GM18520 (cell line): ENCODE data around the gene NAA38.

Experiments
- ATAC-seq: cut with Tn5 transposase; IDR thresholded peaks from one replicate; pipeline ENCODE4 v1.9.1; 2021; ENCODE audit not compliant: unreplicated experiment

Gene NAA38

DNA sequence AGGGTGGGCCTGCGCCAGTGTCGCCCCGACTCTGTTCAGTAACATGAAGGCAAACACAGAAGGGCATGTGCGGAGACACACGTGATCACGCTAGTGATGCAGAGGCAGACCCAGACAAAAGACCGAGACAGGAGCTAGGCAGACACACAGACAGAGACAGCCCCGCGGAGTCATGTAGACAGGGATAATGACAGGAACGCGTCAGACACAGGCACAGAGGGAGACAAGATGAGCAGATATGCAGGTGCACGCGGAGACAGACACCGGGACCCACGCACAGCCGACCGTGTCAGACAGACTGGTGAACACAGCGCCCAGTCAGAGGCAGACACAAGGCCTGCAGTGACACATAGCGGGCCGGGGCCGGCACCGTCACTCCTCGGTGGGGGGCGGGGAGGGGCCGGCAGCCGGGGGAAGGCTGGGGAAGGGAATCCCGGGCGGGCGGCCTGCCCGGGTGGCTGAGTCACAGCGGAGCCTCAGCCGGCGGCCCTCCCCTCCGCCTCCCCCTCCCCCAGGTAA lies 15.9 kb downstream of the NAA38 start:
- no peak for ATAC-seq

DNA sequence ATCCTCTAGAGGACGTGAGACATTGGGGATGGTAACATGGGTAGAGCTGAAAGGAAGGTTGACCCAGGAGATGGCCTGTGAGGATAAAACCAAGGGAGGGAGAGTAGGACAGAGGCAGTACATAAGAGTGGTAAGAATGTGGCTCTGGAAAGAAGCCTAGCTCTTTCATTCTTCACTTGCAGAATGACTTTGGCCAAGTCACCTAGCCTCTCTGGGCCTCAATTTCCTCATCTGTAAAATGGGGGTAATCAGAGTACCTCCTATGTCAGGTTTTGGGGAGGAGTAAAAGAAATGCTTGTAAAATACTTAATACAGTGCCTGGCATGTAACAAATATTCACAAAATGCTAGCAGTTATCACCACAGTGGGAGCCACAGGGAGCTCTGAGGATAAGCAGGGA lies 16.5 kb downstream of the NAA38 start:
- no peak for ATAC-seq

DNA sequence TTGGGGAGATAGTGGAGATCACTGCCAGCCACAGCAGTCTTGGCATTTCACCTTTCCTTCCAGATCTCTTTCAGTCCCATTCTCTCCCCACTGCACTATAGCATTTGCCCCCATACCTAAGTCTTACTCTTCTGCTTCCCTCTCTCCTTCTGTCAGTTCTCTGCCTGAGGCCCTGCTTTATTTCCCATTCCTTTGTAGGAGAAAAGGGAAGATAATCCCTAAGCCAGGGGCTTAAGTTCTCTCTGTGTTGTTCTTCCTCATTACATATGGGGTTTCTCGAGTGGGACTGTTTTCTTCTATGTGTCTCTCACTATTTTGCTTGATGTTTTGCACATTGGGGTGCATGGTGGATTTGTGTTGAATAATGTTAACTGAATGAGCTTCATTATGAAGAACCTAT lies 16.9 kb downstream of the NAA38 start:
- no peak for ATAC-seq

DNA sequence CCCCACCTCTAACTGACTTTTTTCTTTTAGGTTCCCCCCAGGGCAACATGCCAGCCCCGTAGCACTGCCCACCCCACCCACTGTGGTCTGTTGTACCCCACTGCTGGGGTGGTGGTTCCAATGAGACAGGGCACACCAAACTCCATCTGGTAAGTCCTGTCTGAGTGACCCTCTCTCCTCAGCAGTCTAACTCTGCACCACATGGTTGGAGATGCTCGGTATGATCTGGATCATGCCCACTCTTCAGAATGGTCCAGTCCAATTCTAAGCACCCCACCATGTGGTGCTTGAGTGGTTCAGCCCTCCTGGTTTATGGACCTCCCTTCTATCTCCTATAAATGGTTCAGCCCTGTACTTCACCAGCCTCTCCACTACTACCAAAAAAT lies 17.5 kb downstream of the NAA38 start:
- ATAC-seq: no peak

DNA sequence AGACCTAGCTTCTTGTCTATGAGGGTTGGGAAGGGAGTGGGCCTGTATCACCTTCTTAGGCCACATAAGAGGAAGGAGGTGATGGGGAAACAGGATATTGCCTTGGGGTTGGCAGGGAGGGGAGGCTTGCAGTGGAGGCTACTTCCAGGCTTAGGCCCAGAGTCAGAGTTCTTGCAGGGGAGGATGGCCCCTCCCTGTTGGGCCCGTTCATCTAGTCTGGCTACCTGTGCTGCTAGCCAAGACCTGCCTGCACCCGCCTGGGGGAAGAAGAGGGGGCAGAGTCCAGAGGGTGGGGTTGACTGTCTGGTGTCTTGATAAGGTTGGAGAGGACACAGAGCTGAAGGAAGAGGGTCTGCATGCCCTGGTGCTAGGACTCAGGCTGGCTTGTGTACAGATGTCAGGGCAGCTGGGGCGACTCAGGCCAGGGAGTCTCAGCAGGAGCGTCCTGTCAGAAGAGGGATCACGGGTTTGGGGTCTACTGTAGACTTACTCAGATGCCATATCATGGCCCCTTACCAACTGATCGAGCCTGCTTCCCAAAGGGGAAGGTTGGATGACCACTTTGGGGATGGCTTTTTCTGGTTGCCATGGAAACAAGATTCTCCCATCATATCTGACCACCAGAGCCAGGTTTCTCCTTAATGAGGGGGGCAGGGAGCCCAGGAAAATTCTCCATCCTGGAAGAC lies 18.0 kb downstream of the NAA38 start:
- ATAC-seq: no peak

DNA sequence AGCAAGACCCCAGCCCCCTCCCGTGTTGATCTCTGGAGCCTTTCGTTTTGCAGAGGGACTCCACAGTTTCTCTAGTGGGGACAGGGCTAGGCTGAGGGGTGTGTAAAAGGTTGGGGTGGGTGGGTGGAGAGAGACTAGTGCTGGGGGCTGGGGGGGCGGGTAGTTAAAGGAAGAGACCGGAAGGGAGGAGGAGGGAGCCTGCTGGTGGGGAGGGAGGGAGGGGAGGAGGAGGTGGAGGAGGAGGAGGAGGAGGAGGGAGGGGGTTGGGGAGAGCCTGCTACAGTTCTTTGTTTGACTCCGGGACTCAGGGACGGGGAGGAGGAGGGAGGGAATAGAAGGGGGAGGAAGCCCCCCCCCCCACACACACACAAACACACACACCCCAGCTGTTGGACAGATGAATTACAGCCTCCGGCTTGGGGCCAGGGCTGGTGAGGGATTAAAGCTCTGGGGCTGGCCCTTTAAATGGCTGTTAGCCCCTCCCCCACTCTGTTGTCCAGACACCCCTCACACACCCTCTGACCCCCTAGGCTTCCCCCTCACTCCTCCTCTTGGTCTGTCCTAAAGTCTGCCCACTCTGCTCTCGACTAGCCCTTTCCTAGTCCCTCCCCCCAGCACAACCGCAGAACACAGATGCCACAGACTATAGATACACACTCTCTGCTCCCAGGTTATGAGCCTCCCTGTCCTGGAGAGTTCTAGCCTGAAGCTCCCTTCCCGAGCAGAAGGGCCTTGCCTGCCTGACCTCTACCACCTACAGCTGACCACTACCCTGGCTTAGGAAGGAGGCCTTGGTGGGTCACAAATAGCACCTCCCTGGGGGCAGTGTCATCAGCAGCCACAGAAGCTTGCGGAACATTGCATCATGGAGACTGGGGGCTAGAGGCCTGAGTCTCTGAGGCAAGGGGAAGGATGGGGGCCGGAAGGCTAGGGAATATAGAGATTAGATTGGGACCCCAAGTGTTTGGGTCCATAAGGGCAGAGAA lies 19.0 kb downstream of the NAA38 start:
- ATAC-seq: no peak

DNA sequence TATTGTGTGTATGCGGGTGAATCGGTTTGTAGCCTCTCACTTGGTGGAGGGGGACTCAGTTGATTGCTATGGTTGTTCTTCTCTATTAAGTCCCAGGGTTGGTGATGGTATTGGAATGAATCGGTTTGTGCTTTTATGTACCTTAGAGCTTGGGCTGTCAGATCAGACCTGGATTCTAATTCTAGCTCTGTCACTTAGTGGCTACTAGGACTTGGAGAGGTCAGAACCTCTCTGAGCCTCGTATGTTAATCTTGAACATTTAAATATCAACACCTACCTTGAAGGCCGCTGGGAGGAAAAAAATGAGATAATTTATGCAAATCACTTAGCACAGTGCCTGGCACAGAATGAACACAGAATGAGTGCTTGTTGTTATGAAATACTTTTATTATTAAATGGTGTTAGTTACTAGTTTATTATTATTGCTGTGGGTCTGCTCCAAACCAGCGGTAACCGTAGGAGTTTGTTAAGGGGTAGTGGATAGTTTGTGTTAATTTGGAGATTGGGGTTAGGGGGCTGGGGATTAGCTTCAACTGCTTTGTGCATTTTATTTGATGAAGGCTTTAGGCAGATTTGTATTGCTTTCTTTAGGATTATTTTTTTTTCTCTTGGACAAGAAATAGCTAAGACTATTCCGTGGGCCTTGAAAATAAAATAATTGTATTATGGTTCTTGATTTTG lies 19.8 kb downstream of the NAA38 start:
- no peak for ATAC-seq

DNA sequence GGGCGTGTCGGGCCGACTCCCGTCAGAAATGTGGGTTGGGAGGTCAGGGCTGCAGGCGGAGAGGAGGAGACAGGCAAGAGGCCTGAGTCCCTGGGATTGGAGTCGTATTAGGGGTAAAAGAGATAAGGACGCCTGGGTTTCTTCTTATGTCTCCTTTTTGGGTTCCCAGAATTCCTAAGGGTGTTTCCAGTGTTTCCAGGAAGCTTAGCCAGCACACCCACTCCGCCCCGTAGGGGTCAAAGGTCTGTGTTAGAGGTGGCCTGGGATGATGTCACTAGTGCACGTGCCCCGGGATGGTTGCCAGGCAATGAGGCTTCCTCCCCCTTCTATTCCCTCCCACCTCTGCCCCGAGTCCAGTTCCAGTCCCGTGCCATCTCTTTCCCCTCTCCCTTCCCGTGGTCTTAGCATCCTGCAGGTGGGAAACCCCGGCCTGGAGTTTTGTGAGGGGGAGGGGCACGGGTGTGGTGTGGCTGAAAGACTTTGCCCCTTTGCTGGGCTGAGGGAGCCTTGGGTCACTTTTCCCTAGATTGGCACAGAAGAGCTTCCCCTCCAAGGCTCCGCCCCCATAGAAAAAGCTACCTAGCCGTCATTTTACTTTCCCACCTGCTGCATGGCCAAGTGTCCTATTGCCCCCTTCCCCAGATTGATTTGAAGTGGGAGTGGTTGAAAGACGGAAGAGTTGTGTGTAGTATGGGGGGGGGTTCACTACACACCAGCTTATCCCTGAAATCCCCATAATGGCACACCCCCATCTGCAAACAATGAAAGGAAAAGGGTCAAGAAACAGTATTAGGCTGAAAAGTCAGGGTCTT lies 20.6 kb downstream of the NAA38 start:
- no peak for ATAC-seq

DNA sequence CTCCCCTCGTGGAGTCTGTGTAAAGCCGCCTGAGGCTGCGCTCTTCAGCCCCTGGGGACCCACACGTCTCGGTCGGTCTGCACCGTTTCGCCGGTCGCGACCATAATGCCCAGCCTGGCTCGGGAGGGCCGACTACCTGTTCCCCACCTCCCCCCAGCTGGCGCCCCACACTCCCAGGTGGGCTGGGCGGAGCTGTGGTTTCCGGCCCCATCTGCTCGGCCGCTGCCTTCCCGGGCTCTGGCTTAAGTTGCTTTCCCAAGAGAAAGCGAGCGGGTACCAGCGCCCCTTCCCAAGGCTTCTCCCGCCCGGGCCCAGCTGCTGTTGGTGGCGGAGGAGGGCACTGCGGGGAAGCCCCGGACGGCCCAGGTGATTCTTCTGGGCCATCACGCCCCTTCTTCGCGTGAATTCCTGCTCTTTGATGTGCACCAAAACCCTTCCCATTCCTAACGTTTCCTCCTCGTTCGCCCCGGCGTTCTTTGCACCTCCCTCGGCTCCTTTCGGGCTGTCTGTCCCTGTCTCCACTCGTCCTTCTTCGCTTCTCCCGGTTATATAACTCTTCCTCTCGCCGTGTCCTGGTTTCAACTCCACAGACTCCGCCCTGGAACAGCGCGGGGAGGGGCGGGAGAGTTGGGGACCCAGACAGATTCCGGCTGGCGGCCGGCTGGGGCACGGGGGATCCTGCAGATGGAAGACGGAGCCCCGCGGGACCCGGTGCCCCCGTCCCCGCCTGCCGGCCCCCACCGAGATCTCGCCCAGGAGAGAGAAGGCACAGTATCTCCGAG lies 21.4 kb downstream of the NAA38 start:
- ATAC-seq: peak; percentile 18

DNA sequence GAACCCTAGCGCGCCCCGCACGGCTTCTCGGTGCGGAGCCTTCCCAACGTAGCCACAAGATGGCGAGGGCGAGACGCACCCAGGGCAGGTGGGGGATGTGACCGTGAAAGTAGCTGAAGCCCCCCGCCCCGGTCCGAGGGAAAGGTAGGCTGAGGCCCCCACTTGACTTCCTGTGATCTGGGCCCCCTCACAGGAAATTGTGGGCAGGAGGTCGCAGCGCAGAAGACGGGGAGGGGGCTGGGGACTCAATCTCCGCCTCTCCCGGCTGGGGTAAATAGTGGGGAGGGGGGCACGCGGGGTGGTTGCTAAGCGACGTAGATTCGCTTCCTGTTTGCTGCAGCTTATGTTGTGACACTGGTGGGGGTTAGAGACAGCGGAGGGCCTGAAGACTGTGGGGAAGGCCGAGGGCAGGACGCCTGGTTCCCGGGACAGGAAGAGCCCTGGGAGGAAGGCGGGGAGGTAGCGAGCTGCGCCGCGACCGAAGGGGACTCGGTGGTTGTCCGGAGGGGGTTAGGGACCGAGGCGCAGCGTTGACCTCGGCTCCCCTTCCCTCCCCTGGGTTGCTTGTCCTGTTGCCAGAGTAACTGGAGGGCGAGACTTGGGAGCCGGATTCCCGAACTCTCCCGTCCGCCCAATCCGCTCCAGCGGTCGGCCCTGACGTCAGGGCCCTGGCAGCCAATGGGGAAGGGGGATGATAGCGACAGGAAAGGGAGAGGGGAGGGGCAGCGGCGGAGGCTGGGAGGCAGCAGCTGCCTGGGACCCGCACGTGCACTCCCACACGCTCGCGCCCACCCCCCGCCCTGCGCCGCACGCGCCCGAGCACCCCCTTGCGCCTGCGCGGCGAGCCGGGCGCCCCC lies 22.2 kb downstream of the NAA38 start:
- ATAC-seq: peak; percentile 38

DNA sequence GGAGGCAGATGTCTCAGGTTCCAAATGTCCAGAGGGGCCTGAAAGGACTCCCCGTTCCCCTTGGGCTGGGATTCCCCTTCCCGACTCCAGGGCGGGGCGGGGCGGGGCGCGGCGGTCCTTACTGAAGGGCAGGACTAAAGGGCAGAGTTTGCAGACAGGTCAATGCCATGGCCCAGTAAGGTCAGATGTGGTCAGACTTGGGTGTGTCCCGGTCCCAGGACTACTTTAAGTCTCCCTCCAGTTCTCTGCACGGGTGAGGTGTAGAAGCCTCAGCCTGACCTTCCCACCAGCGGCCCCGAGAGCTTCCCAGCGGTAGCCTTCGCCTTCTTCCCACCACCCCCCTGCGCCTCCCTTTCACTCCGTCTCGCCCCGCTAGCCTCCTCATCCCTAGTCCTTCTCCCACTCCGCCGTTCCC lies 22.8 kb downstream of the NAA38 start:
- ATAC-seq: no peak

DNA sequence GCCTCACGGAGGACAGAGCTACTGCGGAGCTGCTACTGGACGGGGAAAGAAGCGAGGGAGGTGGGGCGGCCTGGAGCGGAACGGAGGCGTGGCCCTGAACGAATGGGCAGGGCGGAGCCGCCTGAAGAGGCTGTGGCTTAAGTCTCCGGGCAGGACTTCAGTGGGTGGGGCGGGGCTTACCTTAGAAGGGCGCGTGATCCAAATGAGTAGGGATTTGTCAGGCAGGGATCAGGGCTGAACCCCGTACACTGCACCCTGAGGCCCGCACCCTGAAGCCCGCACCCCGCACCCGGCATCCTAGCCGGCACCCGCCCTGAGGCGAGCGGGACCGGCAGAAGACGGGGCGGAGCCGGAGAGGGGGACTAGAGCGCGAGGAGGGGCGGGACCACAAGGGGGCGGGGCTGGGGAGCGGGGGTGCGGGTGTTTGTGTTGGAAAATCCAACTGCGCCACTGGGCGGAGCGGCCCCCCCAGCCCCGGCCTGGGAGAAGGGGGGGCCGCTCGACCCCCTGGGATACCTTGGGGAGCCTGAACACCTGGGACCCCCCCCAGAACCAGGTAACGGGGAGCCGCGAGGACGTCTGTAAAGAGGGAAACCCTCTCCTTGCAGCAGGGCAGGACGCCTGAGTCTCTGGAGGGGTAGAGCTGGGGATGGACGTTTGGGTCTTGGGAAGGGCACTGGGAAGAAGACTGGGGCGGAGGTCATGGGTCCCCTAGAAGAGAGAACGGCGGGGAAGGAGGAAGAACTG lies 23.4 kb downstream of the NAA38 start, which contains the start of gene KDM6B:
Gene KDM6B, plus strand, starts transcription at position 423 of the 747 bp plus-strand sequence. CDS start 11,338 bp downstream, outside the sequence.
- peak; percentile 35 for ATAC-seq

DNA sequence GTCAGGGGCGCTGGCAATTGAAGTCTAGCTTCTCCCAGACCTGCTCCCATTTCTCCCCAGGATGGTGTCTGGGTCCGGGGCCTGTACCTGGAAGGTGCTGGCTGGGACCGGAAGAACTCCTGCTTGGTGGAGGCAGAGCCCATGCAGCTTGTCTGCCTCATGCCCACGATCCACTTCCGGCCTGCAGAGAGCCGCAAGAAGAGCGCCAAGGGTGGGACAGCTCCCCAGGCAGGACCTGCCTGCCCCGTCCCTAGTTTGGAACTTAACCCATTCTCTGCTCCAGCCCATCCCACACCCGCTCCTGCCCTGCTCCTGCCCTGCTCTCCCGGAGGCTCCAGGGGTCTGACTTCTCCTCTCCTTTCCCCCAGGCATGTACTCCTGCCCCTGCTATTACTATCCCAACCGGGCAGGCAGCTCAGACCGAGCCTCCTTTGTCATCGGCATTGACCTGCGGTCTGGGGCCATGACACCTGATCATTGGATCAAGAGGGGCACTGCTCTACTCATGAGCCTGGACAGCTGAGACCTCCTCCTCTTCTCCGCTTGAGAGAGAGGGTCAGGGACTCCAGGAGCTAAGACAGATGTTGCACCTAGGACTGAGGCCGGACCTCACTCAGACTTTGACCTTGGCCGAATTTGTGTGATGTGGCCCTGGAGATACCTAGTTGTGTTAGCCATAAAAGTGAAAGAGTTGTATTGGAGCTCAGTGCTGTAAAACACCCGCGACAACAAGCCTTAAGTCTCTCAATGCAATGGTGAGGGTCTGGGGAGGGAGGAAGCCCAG lies 24.2 kb downstream of the NAA38 start:
- no peak for ATAC-seq

DNA sequence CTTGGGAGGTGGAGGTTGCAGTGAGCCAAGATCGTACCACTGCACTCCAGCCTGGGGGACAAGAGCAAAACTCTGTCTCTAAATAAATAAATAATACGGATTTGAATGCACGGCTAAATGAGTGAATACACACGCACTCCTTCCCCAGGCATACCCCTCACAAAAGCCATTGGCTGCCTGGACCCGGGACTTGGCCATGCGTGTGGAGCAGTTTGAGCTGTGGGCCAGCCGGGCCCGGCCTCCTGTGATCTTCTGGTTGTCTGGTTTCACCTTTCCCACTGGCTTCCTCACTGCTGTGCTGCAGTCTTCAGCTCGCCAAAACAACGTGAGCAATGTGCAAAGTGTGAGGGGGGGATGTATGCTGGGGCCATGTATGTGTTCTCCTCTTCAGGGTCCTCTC lies 24.9 kb downstream of the NAA38 start:
- no peak for ATAC-seq

DNA sequence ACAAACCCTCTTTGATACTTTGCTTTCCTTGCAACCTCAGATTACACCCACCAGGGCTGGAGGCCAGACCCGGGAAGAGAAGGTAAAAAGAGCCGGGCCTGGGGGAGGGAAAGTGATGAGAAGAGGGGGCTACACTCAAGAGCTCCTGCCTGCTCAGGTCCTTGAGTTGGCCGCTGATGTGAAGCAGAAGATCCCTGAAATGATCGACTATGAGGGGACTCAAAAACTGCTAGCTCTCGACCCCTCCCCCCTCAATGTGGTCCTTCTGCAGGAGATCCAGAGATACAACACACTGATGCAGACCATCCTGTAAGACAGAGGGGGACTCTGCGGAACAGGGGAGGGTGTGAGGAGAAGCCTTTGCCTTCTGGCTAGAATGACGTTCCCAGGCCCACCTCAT lies 26.1 kb downstream of the NAA38 start:
- ATAC-seq: no peak

DNA sequence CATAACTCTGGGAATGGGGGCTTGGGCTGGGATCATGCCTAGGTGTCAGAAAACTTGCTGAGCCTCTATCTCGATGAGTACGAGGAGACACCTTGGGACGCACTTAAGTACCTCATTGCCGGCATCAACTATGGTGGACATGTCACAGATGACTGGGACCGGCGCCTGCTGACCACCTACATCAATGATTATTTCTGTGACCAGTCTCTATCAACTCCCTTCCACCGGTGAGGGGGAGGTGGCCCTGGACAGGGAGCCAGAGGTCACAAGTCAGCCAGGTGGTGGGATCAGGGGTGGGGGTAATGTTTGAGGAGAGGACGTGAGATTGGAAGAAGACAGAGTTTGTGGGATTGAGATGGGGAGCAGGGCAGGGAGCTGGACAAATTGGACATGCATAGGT lies 26.7 kb downstream of the NAA38 start:
- ATAC-seq: no peak
